ENCODE measurements around the gene FXN.

DNA sequence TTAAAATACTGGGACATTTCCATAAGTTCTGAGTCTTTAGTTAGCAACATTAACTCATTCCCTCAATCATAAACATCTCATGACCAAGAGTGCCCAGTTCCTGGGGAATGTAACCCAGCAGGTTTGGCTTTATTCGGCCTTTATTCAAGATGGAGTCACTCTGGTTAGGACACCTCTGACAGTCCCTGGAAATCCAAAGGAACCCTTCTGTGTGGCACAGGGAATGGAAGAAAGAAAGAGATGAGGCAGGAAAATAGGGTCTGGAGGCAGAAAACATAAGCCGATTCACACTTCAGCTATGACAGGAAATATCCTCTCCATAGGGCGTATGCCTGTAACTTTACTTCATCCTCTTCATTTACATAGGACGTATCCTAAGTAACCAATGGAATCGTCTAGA lies 53.5 kb downstream of the FXN start:
- TF ChIP-seq POLR2A (IDR thresholded peaks at IDR 0.05; ENCODE audit: low read length) (no peak), GATA1 (IDR thresholded peaks at IDR 0.05; ENCODE audit: low read depth, low read length) (no peak)
